SK-N-SH treated with all-trans-retinoic acid at 6 μM for 48 hours (cell line): ENCODE data around the gene NDE1.
"Not testable (repeated sequence)": the region's sequence is repeated elsewhere in the genome, so short reads cannot be mapped to it uniquely, and the experiment has no call there.

ENCODE experiments used
- ATAC-seq: fragments of 200-7000 bp; cut with Tn5 transposase; 3 replicates; pipeline ENCODE4 v1.9.1; 2020; ENCODE audit warnings: mild to moderate bottlenecking, moderate library complexity
- ARNTL ChIP-seq: fragments of 450-650 bp; formaldehyde crosslinking; IDR thresholded peaks from 2 replicates; pipeline ENCODE4 v1.5.0; 2020; ENCODE audit warnings: low read depth, mild to moderate bottlenecking, moderate library complexity, borderline replicate concordance
- BACH2 ChIP-seq: fragments of 250-450 bp; sonication (Bioruptor Pico); IDR thresholded peaks from 2 replicates; pipeline ENCODE4 v1.9.0; 2021; ENCODE audit warnings: mild to moderate bottlenecking, borderline replicate concordance
- CSDC2 ChIP-seq: fragments of 250-450 bp; sonication (Bioruptor Pico); IDR thresholded peaks from 2 replicates; pipeline ENCODE4 v1.5.0; 2020; ENCODE audit warnings: mild to moderate bottlenecking, moderate library complexity
- ISL1 ChIP-seq: fragments of 250-450 bp; sonication (Bioruptor Pico); IDR thresholded peaks from 2 replicates; pipeline ENCODE4 v2.1.2; 2022; ENCODE audit warnings: mild to moderate bottlenecking, moderate library complexity
- OSR1 ChIP-seq: fragments of 250-450 bp; sonication (Bioruptor Pico); IDR thresholded peaks from 2 replicates; pipeline ENCODE4 v1.8.0; 2022; ENCODE audit warnings: moderate library complexity, mild to moderate bottlenecking, inconsistent platforms
- PPARA ChIP-seq: fragments of 250-450 bp; sonication (Bioruptor Pico); IDR thresholded peaks from 2 replicates; pipeline ENCODE4 v1.5.0; 2020; ENCODE audit warnings: mild to moderate bottlenecking, borderline replicate concordance
- RARB ChIP-seq: fragments of 250-450 bp; sonication (Bioruptor Pico); IDR thresholded peaks from 2 replicates; pipeline ENCODE4 v1.8.0; 2021; ENCODE audit warnings: mild to moderate bottlenecking, moderate library complexity
- SNAI2 ChIP-seq: fragments of 250-450 bp; sonication (Bioruptor Pico); IDR thresholded peaks from 2 replicates; pipeline ENCODE4 v1.5.0; 2020; ENCODE audit warnings: mild to moderate bottlenecking, moderate library complexity
- TOX ChIP-seq: fragments of 250-450 bp; sonication (Bioruptor Pico); IDR thresholded peaks from 2 replicates; pipeline ENCODE4 v1.8.0; 2021; ENCODE audit warnings: mild to moderate bottlenecking, moderate library complexity, borderline replicate concordance
- ZFP30 ChIP-seq: fragments of 450-650 bp; formaldehyde crosslinking; IDR thresholded peaks from 2 replicates; pipeline ENCODE4 v1.5.0; 2022; ENCODE audit warnings: mild to moderate bottlenecking, moderate library complexity
- ZNF565 ChIP-seq: fragments of 450-650 bp; formaldehyde crosslinking; conservative IDR thresholded peaks from 2 replicates; pipeline ENCODE4 v1.5.0; 2020; ENCODE audit warnings: low read depth, mild to moderate bottlenecking, moderate library complexity
- ZNF70 ChIP-seq: fragments of 450-650 bp; formaldehyde crosslinking; IDR thresholded peaks from 2 replicates; pipeline ENCODE4 v1.5.0; 2020; ENCODE audit warnings: mild to moderate bottlenecking, moderate library complexity
- ZNF8 ChIP-seq: fragments of 450-650 bp; formaldehyde crosslinking; IDR thresholded peaks from 2 replicates; pipeline ENCODE4 v1.5.0; 2020; ENCODE audit warnings: mild to moderate bottlenecking, moderate library complexity
- TF ChIP-seq, protein P1 (sequence below): fragments of 250-450 bp; sonication (Bioruptor Pico); IDR thresholded peaks from 2 replicates; pipeline ENCODE4 v1.8.0; 2021; ENCODE audit warnings: low read depth, mild to moderate bottlenecking, moderate library complexity, borderline replicate concordance
- TF ChIP-seq, protein P2 (sequence below): fragments of 250-450 bp; sonication (Bioruptor Pico); IDR thresholded peaks from 2 replicates; pipeline ENCODE4 v1.8.0; 2020; ENCODE audit warnings: mild to moderate bottlenecking, moderate library complexity, borderline replicate concordance
- TF ChIP-seq, protein P3 (sequence below): fragments of 250-450 bp; sonication (Bioruptor Pico); IDR thresholded peaks from 2 replicates; pipeline ENCODE4 v1.5.0; 2020; ENCODE audit warnings: mild to moderate bottlenecking, moderate library complexity

NDE1 gene

GRCh38 chr16:15605839-15606517 lies 44.1 kb upstream of the NDE1 start:
- TF ChIP-seq OSR1 (CRISPR knock-in tag) (no peak), ZNF8 (CRISPR knock-in tag) (no peak), SNAI2 (CRISPR knock-in tag) (no peak), ZNF565 (CRISPR knock-in tag) (no peak), BACH2 (CRISPR knock-in tag) (no peak), ARNTL (CRISPR knock-in tag) (no peak), ZFP30 (no peak)
- TF ChIP-seq, protein P1, sequence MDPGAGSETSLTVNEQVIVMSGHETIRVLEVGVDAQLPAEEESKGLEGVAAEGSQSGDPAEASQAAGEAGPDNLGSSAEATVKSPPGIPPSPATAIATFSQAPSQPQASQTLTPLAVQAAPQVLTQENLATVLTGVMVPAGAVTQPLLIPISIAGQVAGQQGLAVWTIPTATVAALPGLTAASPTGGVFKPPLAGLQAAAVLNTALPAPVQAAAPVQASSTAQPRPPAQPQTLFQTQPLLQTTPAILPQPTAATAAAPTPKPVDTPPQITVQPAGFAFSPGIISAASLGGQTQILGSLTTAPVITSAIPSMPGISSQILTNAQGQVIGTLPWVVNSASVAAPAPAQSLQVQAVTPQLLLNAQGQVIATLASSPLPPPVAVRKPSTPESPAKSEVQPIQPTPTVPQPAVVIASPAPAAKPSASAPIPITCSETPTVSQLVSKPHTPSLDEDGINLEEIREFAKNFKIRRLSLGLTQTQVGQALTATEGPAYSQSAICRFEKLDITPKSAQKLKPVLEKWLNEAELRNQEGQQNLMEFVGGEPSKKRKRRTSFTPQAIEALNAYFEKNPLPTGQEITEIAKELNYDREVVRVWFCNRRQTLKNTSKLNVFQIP (CRISPR knock-in tag): no peak
- TF ChIP-seq, all 23 proteins: peak for 0
- no peak for ATAC-seq

DNA sequence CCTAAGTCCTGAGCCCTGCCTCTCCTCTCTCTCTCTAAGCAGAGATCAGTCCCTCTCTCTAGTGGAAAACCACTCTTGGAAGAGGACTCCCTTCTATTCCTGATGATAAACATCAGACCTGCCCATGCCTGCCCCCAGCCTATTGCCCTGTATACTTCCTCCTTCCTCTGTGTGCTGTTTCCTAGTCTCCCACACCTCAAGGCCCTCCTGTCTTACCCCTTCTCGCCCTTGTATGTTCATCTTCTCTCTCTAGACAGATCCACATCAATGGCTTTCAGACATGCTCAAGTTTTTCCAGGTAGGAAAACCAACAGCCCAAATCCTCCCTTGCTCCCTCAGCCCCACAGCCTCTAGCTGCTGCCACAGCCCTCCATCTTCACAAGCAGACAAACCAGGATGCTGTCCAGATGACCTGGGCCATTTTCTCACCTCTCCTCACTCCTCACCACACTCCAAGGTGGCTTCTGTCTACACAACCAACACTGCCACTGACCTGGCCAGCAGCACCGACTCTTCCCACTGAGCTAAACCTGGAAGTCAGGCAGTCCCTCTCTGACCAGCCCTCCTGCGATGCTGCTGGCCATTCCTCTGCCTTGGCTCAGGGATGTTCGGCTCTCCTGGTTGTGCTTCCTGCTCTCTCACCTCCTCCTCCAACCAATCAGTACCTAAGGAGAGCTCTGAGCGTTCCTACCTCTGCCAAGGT lies 43.4 kb upstream of the NDE1 start:
- ATAC-seq: no peak
- TF ChIP-seq RARB (CRISPR knock-in tag) (no peak), CSDC2 (no peak), ARNTL (CRISPR knock-in tag) (no peak), PPARA (CRISPR knock-in tag) (no peak), BACH2 (CRISPR knock-in tag) (no peak), ZNF565 (CRISPR knock-in tag) (no peak), ISL1 (CRISPR knock-in tag) (no peak)
- TF ChIP-seq, protein P2, sequence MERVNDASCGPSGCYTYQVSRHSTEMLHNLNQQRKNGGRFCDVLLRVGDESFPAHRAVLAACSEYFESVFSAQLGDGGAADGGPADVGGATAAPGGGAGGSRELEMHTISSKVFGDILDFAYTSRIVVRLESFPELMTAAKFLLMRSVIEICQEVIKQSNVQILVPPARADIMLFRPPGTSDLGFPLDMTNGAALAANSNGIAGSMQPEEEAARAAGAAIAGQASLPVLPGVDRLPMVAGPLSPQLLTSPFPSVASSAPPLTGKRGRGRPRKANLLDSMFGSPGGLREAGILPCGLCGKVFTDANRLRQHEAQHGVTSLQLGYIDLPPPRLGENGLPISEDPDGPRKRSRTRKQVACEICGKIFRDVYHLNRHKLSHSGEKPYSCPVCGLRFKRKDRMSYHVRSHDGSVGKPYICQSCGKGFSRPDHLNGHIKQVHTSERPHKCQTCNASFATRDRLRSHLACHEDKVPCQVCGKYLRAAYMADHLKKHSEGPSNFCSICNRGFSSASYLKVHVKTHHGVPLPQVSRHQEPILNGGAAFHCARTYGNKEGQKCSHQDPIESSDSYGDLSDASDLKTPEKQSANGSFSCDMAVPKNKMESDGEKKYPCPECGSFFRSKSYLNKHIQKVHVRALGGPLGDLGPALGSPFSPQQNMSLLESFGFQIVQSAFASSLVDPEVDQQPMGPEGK (CRISPR knock-in tag): no peak
- TF ChIP-seq, protein P3, sequence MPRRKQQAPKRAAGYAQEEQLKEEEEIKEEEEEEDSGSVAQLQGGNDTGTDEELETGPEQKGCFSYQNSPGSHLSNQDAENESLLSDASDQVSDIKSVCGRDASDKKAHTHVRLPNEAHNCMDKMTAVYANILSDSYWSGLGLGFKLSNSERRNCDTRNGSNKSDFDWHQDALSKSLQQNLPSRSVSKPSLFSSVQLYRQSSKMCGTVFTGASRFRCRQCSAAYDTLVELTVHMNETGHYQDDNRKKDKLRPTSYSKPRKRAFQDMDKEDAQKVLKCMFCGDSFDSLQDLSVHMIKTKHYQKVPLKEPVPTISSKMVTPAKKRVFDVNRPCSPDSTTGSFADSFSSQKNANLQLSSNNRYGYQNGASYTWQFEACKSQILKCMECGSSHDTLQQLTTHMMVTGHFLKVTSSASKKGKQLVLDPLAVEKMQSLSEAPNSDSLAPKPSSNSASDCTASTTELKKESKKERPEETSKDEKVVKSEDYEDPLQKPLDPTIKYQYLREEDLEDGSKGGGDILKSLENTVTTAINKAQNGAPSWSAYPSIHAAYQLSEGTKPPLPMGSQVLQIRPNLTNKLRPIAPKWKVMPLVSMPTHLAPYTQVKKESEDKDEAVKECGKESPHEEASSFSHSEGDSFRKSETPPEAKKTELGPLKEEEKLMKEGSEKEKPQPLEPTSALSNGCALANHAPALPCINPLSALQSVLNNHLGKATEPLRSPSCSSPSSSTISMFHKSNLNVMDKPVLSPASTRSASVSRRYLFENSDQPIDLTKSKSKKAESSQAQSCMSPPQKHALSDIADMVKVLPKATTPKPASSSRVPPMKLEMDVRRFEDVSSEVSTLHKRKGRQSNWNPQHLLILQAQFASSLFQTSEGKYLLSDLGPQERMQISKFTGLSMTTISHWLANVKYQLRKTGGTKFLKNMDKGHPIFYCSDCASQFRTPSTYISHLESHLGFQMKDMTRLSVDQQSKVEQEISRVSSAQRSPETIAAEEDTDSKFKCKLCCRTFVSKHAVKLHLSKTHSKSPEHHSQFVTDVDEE (CRISPR knock-in tag): no peak
- TF ChIP-seq, protein P1 (CRISPR knock-in tag): no peak

GRCh38 chr16:15607221-15607699 lies 42.8 kb upstream of the NDE1 start:
- not testable (repeated sequence) for ATAC-seq

DNA sequence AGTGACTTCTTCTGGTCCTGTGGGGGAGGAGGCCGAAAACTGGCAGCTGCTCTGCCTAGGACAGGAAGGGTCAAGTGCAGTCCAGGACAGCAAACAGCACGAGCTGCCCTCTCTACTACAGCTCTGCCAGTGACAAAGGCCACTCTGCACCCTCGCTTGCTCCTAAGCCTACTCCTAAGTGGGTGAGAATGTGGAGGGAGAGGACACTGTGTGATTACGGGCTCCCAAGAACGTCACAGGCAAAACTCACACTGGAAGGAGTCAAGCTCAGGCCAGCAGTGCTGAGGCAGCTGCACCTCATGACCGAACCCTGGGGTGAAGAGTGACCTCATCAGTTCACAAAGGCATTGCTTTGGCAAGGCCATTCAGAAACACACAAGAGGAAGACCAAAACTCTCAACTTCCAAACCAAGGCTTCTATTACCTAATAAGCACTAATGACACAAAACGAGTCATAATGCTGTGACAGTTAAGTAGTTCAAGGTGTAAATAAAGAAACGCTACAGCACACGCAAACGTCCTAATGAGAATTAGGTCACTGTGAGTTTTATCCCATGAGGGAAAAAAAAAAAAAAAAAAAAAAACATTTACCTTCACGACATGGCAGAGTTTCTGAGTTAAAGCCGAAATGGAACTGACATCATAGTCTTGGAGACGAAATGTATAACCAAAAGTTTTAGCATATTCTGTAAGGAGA lies 42.2 kb upstream of the NDE1 start:
- ATAC-seq: no peak
- TF ChIP-seq ZNF565 (CRISPR knock-in tag) (no peak), ZFP30 (no peak), ISL1 (CRISPR knock-in tag) (no peak), RARB (CRISPR knock-in tag) (no peak), BACH2 (CRISPR knock-in tag) (no peak), ZNF70 (no peak), TOX (CRISPR knock-in tag) (no peak)
- TF ChIP-seq, protein P1 (CRISPR knock-in tag): no peak
